IMR-90 (cell line): ENCODE results near the gene PTPRN2. TPM values are rescaled to one million over a fixed set of nuclear protein-coding genes. Genes with fewer than 3 reads are reported as not detected.

Source experiments
- ATAC-seq: fragments of 200-7000 bp; cut with Tn5 transposase; 2 replicates; pipeline ENCODE4 v1.9.1; 2020; ENCODE audit warnings: low read depth, mild to moderate bottlenecking, moderate library complexity
- BruUV-seq: library from RNA; stranded (reverse); fragments of 400-500 nt; replicated peaks from 2 replicates; lab custom pipeline; 2021; lab: Mats Ljungman, UMichigan
- CTCF ChIA-PET: fragments of 300-600 bp; formaldehyde crosslinking; extraction: SDS; loops from one replicate; lab custom pipeline; 2021; ENCODE audit warnings: antibody characterized with exemption; lab: Yijun Ruan, JAX
- POLR2A ChIA-PET: fragments of 300-600 bp; sonication (Branson Sonifier 250); formaldehyde crosslinking; loops from one replicate; lab custom pipeline; 2022; ENCODE audit warnings: antibody characterized with exemption; ENCODE audit not compliant: unreplicated experiment; lab: Charles Lee
- DNase-seq: peaks from one replicate; pipeline ENCODE4 v3.0.0; 2013
- H2AFZ ChIP-seq: replicated peaks from 2 replicates; pipeline ENCODE3; 2013; ENCODE audit warnings: low read length, mild to moderate bottlenecking; ENCODE audit not compliant: poor library complexity
- H2AK5ac ChIP-seq: 2 replicates; pipeline ENCODE4 v1.6.1; 2013; ENCODE audit warnings: low read depth, low read length, inconsistent platforms
- H2AK9ac ChIP-seq: replicated peaks from 2 replicates; pipeline ENCODE3; 2013; ENCODE audit warnings: mild to moderate bottlenecking, low read depth, low read length, moderate library complexity; ENCODE audit not compliant: poor library complexity
- H2BK120ac ChIP-seq: 2 replicates; pipeline ENCODE4 v1.6.1; 2013; ENCODE audit warnings: low read depth, low read length, inconsistent platforms
- H2BK15ac ChIP-seq: 3 replicates; pipeline ENCODE4 v1.6.1; 2013; ENCODE audit warnings: low read depth, low read length, inconsistent platforms
- H2BK20ac ChIP-seq: 2 replicates; pipeline ENCODE4 v1.6.1; 2013; ENCODE audit warnings: low read depth, mild to moderate bottlenecking, inconsistent platforms, low read length, moderate library complexity
- H2BK5ac ChIP-seq: 2 replicates; pipeline ENCODE4 v1.6.1; 2013; ENCODE audit warnings: mild to moderate bottlenecking, low read depth, low read length, inconsistent platforms; ENCODE audit not compliant: poor library complexity, severe bottlenecking
- H3K14ac ChIP-seq: replicated peaks from 2 replicates; pipeline ENCODE4 v1.6.1; 2013; ENCODE audit warnings: low read depth, low read length, inconsistent platforms
- H3K18ac ChIP-seq: 2 replicates; pipeline ENCODE4 v1.6.1; 2013; ENCODE audit warnings: low read depth, low read length, control low read depth
- H3K23ac ChIP-seq: 2 replicates; pipeline ENCODE4 v1.6.1; 2013; ENCODE audit warnings: low read depth, low read length, inconsistent platforms
- H3K27ac ChIP-seq: 2 replicates; pipeline ENCODE4 v1.5.1; 2013; ENCODE audit warnings: mild to moderate bottlenecking, control low read depth, low read length; ENCODE audit not compliant: insufficient read depth
- H3K27me3 ChIP-seq: 2 replicates; pipeline ENCODE4 v1.6.1; 2013; ENCODE audit warnings: low read length; ENCODE audit not compliant: control insufficient read depth, insufficient read depth
- H3K36me3 ChIP-seq: 2 replicates; pipeline ENCODE4 v1.6.1; 2013; ENCODE audit warnings: low read length, mixed read lengths; ENCODE audit not compliant: control insufficient read depth, insufficient read depth
- H3K4ac ChIP-seq: 2 replicates; pipeline ENCODE4 v1.6.1; 2013; ENCODE audit warnings: low read depth, low read length, inconsistent platforms
- H3K4me1 ChIP-seq: 2 replicates; pipeline ENCODE4 v1.6.1; 2013; ENCODE audit warnings: low read length, mixed read lengths; ENCODE audit not compliant: control insufficient read depth, insufficient read depth
- H3K4me2 ChIP-seq: 2 replicates; pipeline ENCODE4 v1.6.1; 2013; ENCODE audit warnings: low read depth, mild to moderate bottlenecking, control low read depth, low read length, moderate library complexity
- H3K4me3 ChIP-seq: 2 replicates; pipeline ENCODE4 v1.5.1; 2013; ENCODE audit warnings: low read depth, mild to moderate bottlenecking, control low read depth, low read length, moderate library complexity; ENCODE audit not compliant: insufficient read depth
- H3K56ac ChIP-seq: 2 replicates; pipeline ENCODE4 v1.6.1; 2013; ENCODE audit warnings: low read length, inconsistent platforms; ENCODE audit not compliant: insufficient read depth; ENCODE audit errors: extremely low read depth
- H3K79me1 ChIP-seq, 2 experiments: 2 replicates each; pipeline ENCODE4 v1.6.1; 2013; ENCODE audit warnings: low read length in 2 of 2, inconsistent platforms in 1 of 2, low read depth in 1 of 2
- H3K9ac ChIP-seq: 2 replicates; pipeline ENCODE4 v1.6.1; 2013; ENCODE audit warnings: low read depth, low read length, control low read depth
- H3K9me1 ChIP-seq: 2 replicates; pipeline ENCODE4 v1.6.1; 2013; ENCODE audit warnings: low read length, inconsistent platforms; ENCODE audit not compliant: insufficient read depth
- H3K9me3 ChIP-seq: 2 replicates; pipeline ENCODE4 v1.6.1; 2013; ENCODE audit warnings: low read length; ENCODE audit not compliant: control insufficient read depth, insufficient read depth
- H4K20me1 ChIP-seq: 2 replicates; pipeline ENCODE4 v1.6.1; 2013; ENCODE audit warnings: low read length, inconsistent platforms; ENCODE audit not compliant: insufficient read depth
- H4K5ac ChIP-seq: 2 replicates; pipeline ENCODE4 v1.6.1; 2013; ENCODE audit warnings: mild to moderate bottlenecking, low read depth, low read length, control low read depth
- H4K8ac ChIP-seq, 2 experiments: 2 replicates each; pipeline ENCODE4 v1.6.1; 2013; ENCODE audit warnings: low read depth in 2 of 2, low read length in 2 of 2, control low read depth in 1 of 2, inconsistent platforms in 1 of 2
- H4K91ac ChIP-seq: 2 replicates; pipeline ENCODE4 v1.6.1; 2013; ENCODE audit warnings: low read depth, low read length, inconsistent platforms; ENCODE audit not compliant: insufficient read depth
- BHLHE40 ChIP-seq: fragments of 150-350 bp; IDR thresholded peaks from 2 replicates; pipeline ENCODE4 v1.6.1; 2016; ENCODE audit warnings: mild to moderate bottlenecking, low read depth, low read length
- ELK1 ChIP-seq: fragments of 150-350 bp; IDR thresholded peaks from 2 replicates; pipeline ENCODE4 v1.6.1; 2016; ENCODE audit warnings: low read depth, mild to moderate bottlenecking, low read length, moderate library complexity, borderline replicate concordance
- RFX5 ChIP-seq: IDR thresholded peaks from 2 replicates; pipeline ENCODE4 v1.8.0; 2012; ENCODE audit warnings: low read depth, mild to moderate bottlenecking, low read length, moderate library complexity
- WGBS, 2 experiments: methylation state at CpG; one replicate each; pipeline versions ENCODE4 v1.1.5 to v1.1.7; 2013; ENCODE audit warnings: missing lambda C conversion rate in 2 of 2; ENCODE audit not compliant: insufficient read length in 1 of 2; ENCODE audit errors: extremely low coverage in 2 of 2; 5-methylcytosine and 5-hydroxymethylcytosine counted together
- dilution Hi-C: fragments of 300-500 bp; cut with HindIII; formaldehyde crosslinking; loops from one replicate; pipeline ENCODE4 v1.14.3; 2018; ENCODE audit warnings: low sequenced_read_pairs; ENCODE audit not compliant: unreplicated experiment
- in situ Hi-C: fragments of 300-500 bp; cut with MboI; formaldehyde crosslinking; loops from 3 replicates; pipeline ENCODE4 v1.14.3; 2019; ENCODE audit warnings: low sequenced_read_pairs, inconsistent platforms, mixed read lengths
- intact Hi-C: fragments of 100-400 bp; cut with micrococcal nuclease; formaldehyde crosslinking; loops from 2 replicates; pipeline ENCODE4 v1.10.0; 2022
- polyA plus RNA-seq, 3 experiments: library from polyadenylated mRNA; depleted of rRNA; stranded (reverse); fragments of >200 nt; gene quantifications; 2 replicates each; pipeline ENCODE4 v1.2.3, GENCODE V29; 2012; ENCODE audit warnings: low replicate concordance in 1 of 3
- total RNA-seq: library from RNA; depleted of rRNA; stranded (reverse); fragments of >200 nt; gene quantifications from 2 replicates; pipeline ENCODE4 v1.2.3, GENCODE V29; 2012
- TF ChIP-seq, protein P1 (sequence below): fragments of 150-350 bp; IDR thresholded peaks from 2 replicates; pipeline ENCODE4 v1.6.1; 2017; ENCODE audit warnings: mild to moderate bottlenecking, antibody characterized with exemption, low read length, low read depth

The PTPRN2 gene
- total and polyA plus RNA-seq, 2 of the 4 experiments (the other 2 are of a cell fraction), result 0.03 TPM; not detected in 1

DNA sequence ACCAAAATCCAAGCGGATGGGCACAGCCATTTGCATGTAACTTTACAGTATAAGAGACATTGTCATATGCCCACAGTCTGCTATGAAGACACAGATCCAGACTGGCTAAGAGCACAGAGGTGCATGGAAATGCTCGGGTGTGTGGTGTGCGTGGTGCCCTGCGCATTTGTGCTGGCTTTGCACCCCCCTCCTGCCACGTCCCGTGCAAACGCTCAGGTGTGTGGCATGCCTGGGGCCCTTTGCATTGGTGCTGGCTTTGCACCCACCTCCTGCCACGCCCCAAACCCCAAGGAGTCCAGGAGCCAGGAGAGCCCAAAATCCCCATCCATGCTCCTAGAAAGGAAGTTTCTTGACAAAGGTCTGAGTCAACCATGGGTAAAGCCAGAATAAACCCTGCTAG, 306.2 kb downstream of the PTPRN2 start:
- no peaks in the 10 kb centered on the region for H3K4me1 ChIP-seq
- H3K27me3 ChIP-seq, result no peaks in the 10 kb centered on the region
- H4K91ac ChIP-seq, result no peak overlapping the region
- no peak for DNase-seq
- no peak for ATAC-seq
- H2BK15ac ChIP-seq, result no peak overlapping the region
- intact Hi-C loops (no loop called here), in situ Hi-C loops (no loop called here), dilution Hi-C loops (no loop called here)
- H4K5ac ChIP-seq, result no peak overlapping the region
- CTCF ChIA-PET, result no interaction called here
- H3K4me2 ChIP-seq, result no peak overlapping the region
- no peak overlapping the region for H3K18ac ChIP-seq
- TF ChIP-seq, protein P1, sequence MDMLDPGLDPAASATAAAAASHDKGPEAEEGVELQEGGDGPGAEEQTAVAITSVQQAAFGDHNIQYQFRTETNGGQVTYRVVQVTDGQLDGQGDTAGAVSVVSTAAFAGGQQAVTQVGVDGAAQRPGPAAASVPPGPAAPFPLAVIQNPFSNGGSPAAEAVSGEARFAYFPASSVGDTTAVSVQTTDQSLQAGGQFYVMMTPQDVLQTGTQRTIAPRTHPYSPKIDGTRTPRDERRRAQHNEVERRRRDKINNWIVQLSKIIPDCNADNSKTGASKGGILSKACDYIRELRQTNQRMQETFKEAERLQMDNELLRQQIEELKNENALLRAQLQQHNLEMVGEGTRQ, result no peak
- TF ChIP-seq ELK1 (no peak), RFX5 (no peak), BHLHE40 (no peak)
- H2BK20ac ChIP-seq, result no peak overlapping the region
- H3K14ac ChIP-seq, result no peak overlapping the region
- no peak overlapping the region for H2AFZ ChIP-seq
- no peaks in the 10 kb centered on the region for H4K20me1 ChIP-seq
- BruUV-seq, result no TSS peak
- no peak overlapping the region for H2BK5ac ChIP-seq
- POLR2A ChIA-PET, result no interaction called here
- H3K36me3 ChIP-seq, result no peaks in the 10 kb centered on the region
- no peaks in the 10 kb centered on the region for H3K9me1 ChIP-seq
- no peak overlapping the region for H3K56ac ChIP-seq
- H3K23ac ChIP-seq, result no peak overlapping the region
- no peak overlapping the region for H2AK5ac ChIP-seq
- no peaks in the 10 kb centered on the region for H3K79me1 ChIP-seq
- no peak overlapping the region for H3K4ac ChIP-seq
- H2BK120ac ChIP-seq, result no peak overlapping the region
- 40% methylated on average over 2 of the region's 8 CpGs; no CpG with 5 or more reads in 1 of the 2 experiments for WGBS, 2 experiments
- no peak overlapping the region for H3K9ac ChIP-seq
- no peak overlapping the region for H4K8ac ChIP-seq
- no peak overlapping the region for H3K27ac ChIP-seq
- peaks cover 66% of the 10 kb centered on the region for H3K9me3 ChIP-seq
- H3K4me3 ChIP-seq, result no peak overlapping the region
- no peak overlapping the region for H2AK9ac ChIP-seq
